ENCODE results near the gene MACROD2. TPM values are rescaled to one million over a fixed set of nuclear protein-coding genes. Genes with fewer than 3 reads are reported as not detected.

Gene MACROD2
- polyA plus RNA-seq, 1 donor (not counting 4 experiments of a cell fraction or from before 2014, with no cell fraction given): 0.71 TPM

- peaks cover 6% of the 10 kb centered on the region for H3K4me1 ChIP-seq (ENCODE audit: control insufficient read depth, extremely low read depth, insufficient read depth, low read length)
- H3K79me2 ChIP-seq (ENCODE audit: control insufficient read depth, insufficient read depth, low read length): no peaks in the 10 kb centered on the region
- no peaks in the 10 kb centered on the region for H3K36me3 ChIP-seq (ENCODE audit: control insufficient read depth in 2 of 2, extremely low read depth in 1 of 2, insufficient read depth in 2 of 2, low read length in 2 of 2)
- H4K20me1 ChIP-seq (ENCODE audit: control insufficient read depth, extremely low read depth, insufficient read depth, low read length): no peaks in the 10 kb centered on the region
- H3K9me3 ChIP-seq (ENCODE audit: control insufficient read depth, low read depth, low read length): no peaks in the 10 kb centered on the region
- TF ChIP-seq EZH2 (IDR thresholded peaks at IDR 0.05; ENCODE audit: low read length): no peak
- TF ChIP-seq CTCF (optimal IDR thresholded peaks at IDR 0.05 in 1 of 3, IDR thresholded peaks at IDR 0.05 in 1 of 3, conservative IDR thresholded peaks at IDR 0.05 in 1 of 3; ENCODE audit: extremely low read depth in 1 of 3, insufficient read depth in 2 of 3, low read length in 3 of 3): no peak
- no peak overlapping the region for H3K4me2 ChIP-seq (ENCODE audit: control insufficient read depth, extremely low read depth, insufficient read depth, low read depth, low read length)
- H3K9me1 ChIP-seq (ENCODE audit: control insufficient read depth, extremely low read depth, insufficient read depth, low read length): no peaks in the 10 kb centered on the region
- DNase-seq (ENCODE audit: low read depth, low spot score) (no peak), FAIRE-seq (no peak)
- no peak overlapping the region for H3K9ac ChIP-seq (ENCODE audit: control insufficient read depth, extremely low read depth, insufficient read depth, low read length)
- no peak overlapping the region for H2AFZ ChIP-seq (ENCODE audit: control insufficient read depth, low read length)
- dilution Hi-C loops (cut with MboI; ENCODE audit: extremely low pct_ligation_motif_present, low sequenced_read_pairs): no loop called here
- H3K4me3 ChIP-seq (ENCODE audit: control insufficient read depth in 2 of 3, extremely low read depth in 1 of 3, insufficient read depth in 2 of 3, low read depth in 1 of 3, low read length in 3 of 3): no peak overlapping the region
- no peak overlapping the region for H3K27ac ChIP-seq (ENCODE audit: control insufficient read depth, insufficient read depth, low read length)
- H3K27me3 ChIP-seq (ENCODE audit: control insufficient read depth, extremely low read depth, insufficient read depth, low read length): no peaks in the 10 kb centered on the region
Observed at GRCh38 chr20:14914633-14915032, 919.3 kb downstream of the MACROD2 start.

- no peak overlapping the region for H3K4me3 ChIP-seq (ENCODE audit: control insufficient read depth in 2 of 3, extremely low read depth in 1 of 3, insufficient read depth in 2 of 3, low read depth in 1 of 3, low read length in 3 of 3)
- dilution Hi-C loops (cut with MboI; ENCODE audit: extremely low pct_ligation_motif_present, low sequenced_read_pairs): no loop called here
- no peaks in the 10 kb centered on the region for H4K20me1 ChIP-seq (ENCODE audit: control insufficient read depth, extremely low read depth, insufficient read depth, low read length)
- DNase-seq (ENCODE audit: low read depth, low spot score): no peak
- H3K4me2 ChIP-seq (ENCODE audit: control insufficient read depth, extremely low read depth, insufficient read depth, low read depth, low read length): no peak overlapping the region
- TF ChIP-seq CTCF (optimal IDR thresholded peaks at IDR 0.05 in 1 of 3, IDR thresholded peaks at IDR 0.05 in 1 of 3, conservative IDR thresholded peaks at IDR 0.05 in 1 of 3; ENCODE audit: extremely low read depth in 1 of 3, insufficient read depth in 2 of 3, low read length in 3 of 3): no peak
- no peak for TF ChIP-seq EZH2 (IDR thresholded peaks at IDR 0.05; ENCODE audit: low read length)
- H3K36me3 ChIP-seq (ENCODE audit: control insufficient read depth in 2 of 2, extremely low read depth in 1 of 2, insufficient read depth in 2 of 2, low read length in 2 of 2): no peaks in the 10 kb centered on the region
- H2AFZ ChIP-seq (ENCODE audit: control insufficient read depth, low read length): no peak overlapping the region
- H3K9me3 ChIP-seq (ENCODE audit: control insufficient read depth, low read depth, low read length): no peaks in the 10 kb centered on the region
- peaks cover 12% of the 10 kb centered on the region for H3K4me1 ChIP-seq (ENCODE audit: control insufficient read depth, extremely low read depth, insufficient read depth, low read length)
- no peak overlapping the region for H3K27ac ChIP-seq (ENCODE audit: control insufficient read depth, insufficient read depth, low read length)
- H3K9ac ChIP-seq (ENCODE audit: control insufficient read depth, extremely low read depth, insufficient read depth, low read length): no peak overlapping the region
- H3K9me1 ChIP-seq (ENCODE audit: control insufficient read depth, extremely low read depth, insufficient read depth, low read length): no peaks in the 10 kb centered on the region
- FAIRE-seq: no peak
- no peaks in the 10 kb centered on the region for H3K27me3 ChIP-seq (ENCODE audit: control insufficient read depth, extremely low read depth, insufficient read depth, low read length)
- H3K79me2 ChIP-seq (ENCODE audit: control insufficient read depth, insufficient read depth, low read length): no peaks in the 10 kb centered on the region
Observed at GRCh38 chr20:14915356-14915755, 920.0 kb downstream of the MACROD2 start.
